HG03108 (cell line): Measurements from ENCODE around the gene F3.

Source experiments
- ATAC-seq: cut with Tn5 transposase; IDR thresholded peaks from one replicate; pipeline ENCODE4 v1.9.1; 2021; ENCODE audit warnings: moderate library complexity; ENCODE audit not compliant: unreplicated experiment

Gene F3

DNA sequence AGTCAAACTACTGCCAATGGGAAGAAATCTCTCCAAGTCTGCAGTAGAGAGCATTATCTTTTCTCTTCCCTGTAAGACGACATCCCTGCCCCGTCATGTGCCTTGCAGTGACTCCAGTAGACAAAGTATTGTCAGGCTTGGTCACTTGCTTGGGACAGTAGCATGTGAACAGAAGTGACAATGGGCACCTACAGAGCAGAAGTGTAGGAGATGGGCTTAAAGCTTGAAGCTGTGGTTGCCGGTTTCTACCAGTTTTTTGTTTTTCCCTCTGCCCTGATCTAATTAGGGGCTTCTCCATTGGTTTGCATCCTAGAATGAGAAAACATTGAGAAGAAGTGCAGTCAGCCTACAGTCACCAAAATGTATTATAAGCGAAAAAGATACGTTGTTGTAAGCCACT, 12.7 kb downstream of the F3 start:
- no peak for ATAC-seq

DNA sequence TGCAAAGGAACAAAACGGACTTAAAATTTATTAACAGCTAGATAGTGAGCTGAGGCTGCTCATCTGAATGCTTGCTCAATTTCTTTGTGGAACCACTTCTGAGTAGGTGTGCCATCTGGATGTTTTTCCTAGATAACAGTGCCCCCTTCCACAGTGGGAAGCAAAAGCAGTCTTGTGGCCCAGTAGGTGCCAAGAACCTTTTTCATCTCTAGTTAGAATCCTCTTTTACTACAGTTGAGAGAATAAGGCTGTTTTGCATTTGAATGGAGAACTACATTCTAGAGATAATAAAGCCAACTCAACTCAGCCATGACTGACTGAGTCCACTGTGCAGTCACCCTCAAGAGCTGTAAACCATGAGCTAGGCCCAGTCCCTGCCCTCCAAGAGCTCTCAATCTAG, 13.3 kb downstream of the F3 start:
- no peak for ATAC-seq

DNA sequence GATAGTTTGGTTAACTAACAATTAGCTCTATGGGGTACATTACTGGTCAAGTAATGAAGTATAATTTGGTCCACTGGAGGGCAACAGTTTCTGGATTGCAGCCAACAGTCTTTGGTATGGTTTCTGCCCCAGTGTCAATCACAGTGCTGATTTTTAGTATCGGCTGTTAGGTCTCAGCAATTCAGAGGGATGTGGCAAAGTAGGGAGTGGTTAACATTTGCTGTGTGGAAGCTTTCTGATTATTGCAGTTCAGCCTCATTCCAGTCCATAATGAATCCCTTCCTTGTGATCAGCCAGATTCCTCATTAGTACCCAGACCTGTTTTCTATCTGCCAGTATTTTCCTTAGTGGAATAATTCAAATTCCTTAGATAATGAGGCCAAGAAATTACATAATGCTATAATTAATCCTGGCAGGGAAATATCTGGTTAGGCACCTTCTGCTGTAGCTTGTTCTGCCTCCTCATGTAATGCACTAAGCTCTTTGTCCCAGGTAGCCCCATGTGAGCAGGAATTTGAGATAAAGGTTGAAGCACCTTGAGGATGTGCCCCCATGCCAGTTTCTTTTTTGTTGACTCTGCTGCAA, 14.0 kb downstream of the F3 start:
- ATAC-seq, result no peak

DNA sequence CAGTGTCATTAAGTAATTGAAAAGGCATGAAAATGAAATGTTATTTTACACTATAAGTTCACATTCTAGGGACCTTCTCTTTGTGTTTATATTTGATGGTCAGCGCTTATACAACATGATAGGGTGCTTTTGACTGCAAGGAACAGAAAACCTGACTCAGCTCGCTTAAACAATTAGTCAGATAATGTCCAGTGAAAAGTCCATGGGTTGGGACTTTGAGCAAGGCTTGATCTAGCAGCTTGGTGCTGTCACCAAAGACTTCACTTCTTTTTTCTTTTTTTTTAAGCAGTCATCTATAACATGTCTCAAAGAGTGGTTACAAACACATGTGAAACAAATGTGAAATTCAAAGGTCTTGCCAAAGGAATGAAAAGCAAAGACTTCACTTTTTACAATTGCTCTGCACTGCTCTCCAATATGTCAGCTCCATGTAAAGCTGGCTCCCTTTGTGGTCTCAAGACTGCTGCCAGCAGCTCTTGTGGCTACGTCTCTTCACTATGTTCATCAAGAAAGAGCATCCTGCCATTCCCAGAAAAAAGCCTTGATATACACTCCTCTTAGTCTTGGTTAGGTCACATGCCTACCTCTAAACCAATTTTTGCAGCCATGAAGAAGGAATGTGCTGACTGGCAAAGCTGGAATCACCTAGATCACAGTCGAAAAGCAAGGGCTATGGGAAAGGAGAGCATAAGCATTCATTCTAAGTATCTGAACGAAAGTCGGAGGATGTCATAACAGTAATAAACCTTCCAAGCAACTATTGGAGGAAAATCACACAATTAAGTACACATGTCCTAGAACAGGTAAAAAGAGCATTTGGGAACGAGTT, 15.2 kb downstream of the F3 start:
- no peak for ATAC-seq

DNA sequence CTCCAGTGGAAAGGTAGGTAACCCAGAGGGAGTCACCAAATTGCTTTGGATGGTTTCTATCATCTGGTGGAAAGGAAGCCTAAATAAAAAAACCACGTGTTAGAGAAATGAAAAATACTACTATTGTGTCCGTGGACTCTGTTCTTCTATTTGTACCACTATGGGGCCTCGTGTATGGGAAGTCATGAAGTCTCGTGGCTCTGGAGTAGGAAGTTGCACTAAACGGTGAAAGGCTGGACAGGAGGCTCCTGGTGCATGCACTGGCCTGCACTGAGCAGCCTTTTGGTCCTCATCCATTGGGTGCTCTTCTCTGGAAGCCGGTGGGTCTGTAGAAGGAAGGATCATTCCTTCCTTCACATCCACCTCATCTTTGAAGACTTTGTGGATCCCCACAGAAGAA, 17.0 kb downstream of the F3 start:
- ATAC-seq, result no peak

DNA sequence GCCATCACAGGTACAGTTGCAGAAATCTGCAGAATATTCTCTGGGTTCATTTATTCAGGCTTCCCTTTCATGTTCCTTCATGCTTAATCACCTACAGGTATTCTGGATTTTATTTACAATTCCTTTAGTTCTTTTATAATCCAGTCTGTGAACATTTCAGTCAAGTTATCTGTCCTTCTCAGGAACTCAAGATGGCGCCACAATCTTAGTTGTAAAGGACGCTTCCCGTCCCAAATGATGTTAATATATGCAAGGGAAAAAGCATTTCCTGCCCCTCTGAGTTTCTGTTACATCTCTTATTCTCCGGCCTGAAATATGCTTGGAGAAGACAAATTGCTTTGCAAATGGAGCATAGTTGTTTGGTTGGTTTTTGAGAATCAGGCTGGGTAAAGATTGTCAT, 19.3 kb downstream of the F3 start:
- ATAC-seq, result no peak

DNA sequence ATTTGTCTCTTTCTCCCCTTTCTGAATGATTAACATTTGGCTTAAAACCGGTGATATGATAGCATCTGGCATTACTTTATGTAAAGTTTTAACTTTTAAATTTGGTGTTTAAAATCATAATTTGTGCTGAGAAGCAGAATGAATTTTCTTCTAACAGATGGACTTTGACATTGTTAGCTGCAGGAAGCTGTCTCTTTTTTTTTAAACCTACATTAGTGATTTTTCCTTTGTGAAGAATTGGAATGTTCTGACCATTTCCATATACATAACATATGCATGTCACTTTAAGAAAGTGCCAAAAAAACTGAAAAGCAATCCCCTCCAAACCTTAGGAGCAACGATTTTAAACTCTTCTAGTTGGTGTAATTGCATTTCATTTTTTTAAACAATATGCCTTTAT, 22.2 kb downstream of the F3 start:
- ATAC-seq, result no peak

DNA sequence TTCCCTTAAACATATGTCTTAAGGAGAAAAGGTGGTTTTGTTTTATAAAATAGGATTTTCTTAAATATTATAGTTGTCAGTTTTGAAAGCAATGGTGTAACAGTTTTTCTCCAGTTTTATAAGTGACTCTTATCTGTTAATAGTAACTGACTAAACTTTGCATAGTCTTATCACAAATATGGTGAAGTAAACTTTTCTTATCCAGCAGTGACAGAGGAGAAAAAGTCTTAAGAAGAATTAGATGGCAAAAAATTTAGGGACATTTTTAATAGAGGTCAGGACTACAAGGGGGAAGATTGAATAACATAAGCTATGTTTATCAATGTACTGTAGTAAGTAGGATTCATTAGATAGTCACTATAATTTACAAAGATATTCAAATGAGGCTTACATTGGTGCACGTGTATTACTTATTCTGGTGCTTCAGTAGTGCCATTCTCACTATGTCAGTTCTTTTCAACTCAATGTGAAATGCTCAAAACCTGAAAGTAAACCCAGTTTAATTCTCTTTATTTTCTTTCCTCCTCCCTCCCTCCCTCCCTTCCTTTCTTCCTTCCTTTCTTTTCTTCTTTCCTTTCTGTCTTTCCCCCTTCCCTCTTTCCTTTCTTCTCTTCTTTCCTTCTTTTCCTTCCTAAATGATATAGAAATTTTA, 26.1 kb downstream of the F3 start:
- ATAC-seq, result no peak

DNA sequence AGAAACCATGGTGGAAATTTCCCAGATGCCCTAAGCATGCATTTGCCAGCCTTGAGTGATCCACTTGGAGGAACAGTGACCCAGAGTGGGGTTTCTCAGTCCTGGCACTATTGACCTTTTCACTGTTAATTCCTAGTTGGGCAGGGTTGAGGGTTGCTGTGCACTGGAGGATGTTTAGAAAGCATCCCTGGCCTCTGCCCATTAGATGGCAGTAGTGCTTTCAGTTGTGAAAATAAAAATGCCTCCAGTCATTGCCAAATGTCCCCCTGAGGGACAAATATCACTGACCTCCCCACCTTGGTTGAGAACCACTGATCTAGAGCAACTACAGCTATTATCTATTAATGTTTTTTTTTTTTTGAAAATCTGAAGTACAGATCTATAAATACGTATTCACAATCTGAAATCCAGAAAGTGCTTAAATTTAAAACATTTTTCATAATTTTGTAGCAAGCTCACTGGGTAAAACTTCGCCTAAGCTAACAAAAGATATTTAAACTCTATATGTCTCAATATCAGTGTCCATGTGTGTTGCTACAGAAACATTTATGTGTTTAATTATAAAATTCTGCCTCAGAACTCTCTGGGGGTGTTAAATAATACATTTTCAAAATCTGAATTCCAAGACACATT, 27.3 kb downstream of the F3 start:
- ATAC-seq, result no peak

DNA sequence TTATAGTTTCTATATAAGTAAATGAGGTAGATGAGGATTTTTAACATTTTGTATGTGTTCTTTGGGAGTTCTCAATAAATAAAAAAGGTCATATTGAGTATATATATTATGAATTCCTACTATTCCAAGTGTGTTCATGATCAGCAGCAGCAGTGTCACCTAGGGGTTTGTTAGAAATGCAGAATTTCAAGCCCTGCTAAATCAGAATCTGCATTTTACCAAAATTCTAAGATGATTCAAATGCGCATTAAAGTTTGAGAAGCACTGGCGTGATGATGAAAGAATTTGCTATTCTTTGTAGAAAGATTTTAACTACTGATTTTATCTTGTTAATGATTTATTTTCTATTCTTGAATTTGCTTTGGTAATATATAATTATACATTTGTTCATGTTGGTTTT, 28.7 kb downstream of the F3 start:
- ATAC-seq, result no peak

DNA sequence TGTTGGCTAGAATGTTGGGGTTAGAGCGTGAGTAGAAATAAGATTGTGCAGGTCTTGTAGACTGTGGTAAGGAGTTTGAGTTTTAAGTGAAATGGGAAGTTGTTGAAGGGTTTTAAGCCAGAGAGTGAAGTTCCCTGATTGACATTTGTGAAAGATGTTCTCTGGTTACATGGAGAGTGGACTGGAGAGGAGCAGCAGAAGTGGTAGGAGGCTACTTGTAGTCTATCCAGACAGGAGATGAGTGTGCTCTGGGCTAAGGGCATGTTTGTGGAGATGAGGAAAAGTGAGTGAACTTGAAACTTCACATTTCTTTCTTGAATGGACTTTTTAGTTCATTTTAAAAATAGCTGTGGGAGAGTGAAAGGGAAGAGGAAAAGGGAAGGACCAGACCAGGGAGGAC, 37.0 kb downstream of the F3 start:
- ATAC-seq, result no peak

DNA sequence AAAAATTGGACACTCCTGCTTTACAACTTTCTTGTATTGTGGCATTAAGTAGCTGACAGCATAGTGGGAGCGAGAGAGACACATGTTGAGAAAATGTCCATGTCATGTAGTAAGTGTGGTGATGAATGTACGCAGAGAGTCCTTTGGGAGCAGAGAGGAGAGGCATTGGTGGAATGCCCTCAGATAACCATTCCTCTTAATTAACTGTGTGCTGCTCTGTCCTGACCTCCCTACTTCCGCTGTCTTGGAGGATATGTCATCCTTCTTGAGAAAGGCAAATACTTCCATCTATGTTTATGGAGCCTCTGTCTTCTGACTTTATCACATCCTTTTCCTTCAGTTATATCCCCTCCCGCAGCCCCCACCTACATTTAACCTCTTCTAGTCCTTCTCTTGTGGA, 38.4 kb downstream of the F3 start:
- ATAC-seq, result no peak

DNA sequence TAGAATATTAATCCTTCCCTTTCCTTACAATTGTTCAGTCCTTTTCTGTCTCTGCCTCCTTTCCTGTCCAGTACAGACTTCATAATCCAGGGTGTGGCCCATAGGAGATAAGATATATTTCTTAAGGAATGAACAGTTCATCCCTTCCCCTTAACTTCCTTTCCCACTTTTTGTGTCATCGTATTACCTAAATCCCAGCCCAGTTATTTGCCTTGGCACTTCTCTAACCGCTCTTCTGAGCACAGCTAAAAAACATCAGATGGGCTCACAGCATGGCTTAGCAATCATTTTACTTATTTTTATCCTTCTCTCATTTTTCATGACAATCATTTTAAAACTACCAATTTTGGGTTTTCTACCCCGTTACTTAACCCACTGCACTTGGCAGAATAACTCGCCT, 39.6 kb downstream of the F3 start:
- no peak for ATAC-seq

DNA sequence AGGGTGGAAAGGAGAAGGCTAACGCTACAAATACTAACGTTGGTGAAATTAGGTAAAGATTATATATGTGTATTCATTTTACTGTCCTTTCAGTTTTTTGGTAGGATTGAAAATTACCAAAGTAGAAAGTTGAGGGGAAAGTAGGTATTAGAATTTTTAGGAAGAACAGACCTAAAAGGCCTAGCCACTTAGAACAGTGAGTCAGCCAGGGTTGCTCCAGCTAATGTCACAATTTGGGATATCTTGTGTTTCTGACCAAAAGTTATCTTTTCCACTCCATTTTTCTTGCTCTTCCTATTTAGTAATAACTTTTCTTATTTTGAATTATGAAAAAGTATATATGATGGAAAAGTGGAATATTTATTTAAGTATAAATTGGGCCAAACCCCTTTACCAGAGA, 40.1 kb downstream of the F3 start:
- ATAC-seq, result no peak

DNA sequence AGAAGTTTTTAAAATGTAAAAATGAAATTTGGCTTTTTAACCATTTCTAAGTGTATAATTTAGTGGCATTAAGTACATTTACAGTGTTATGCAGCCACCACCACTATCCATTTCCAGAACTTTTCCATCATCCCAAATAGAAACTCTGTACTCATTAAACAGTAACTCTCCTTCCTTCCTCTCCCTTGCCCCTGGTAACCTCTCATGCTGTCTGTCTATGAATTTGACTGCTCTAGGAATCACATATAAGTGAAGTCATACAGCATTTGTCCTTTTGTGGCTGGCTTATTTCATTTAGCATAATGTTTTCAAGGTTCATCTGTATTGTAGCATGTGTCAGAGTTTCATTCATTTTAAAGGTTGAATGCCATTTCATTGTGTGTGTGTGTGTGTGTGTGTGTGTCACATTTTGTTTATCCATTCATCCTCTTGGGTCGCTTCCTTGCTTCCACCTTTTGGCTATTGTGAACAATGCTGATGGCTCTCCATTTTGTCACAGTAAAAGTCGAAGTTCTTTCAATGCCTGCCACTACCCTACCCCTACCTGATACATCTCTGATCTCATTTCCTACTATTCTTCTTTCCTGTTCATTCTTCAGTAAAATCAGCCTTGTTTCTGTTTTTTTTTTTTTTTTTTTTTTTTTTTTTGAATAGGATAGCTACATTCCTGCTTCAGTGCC, 45.3 kb downstream of the F3 start:
- ATAC-seq, result no peak

DNA sequence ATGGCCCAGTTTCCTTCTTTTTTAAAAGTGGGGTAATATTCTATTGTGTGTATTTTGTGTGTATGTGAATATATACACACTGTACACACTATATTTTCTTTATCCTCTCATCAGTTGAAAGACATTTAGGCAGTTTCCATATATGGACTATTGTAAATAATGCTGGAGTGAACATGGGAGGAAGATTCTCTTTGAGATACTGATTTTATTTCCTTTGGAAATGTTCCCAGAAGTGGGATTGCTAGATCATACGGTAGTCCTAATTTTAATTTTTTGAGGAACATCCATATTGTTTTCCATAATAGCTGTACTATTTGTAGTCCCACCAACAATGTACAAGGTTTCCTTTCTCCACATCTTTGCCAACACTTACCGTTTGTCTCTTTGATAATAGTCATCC, 51.0 kb downstream of the F3 start:
- no peak for ATAC-seq

DNA sequence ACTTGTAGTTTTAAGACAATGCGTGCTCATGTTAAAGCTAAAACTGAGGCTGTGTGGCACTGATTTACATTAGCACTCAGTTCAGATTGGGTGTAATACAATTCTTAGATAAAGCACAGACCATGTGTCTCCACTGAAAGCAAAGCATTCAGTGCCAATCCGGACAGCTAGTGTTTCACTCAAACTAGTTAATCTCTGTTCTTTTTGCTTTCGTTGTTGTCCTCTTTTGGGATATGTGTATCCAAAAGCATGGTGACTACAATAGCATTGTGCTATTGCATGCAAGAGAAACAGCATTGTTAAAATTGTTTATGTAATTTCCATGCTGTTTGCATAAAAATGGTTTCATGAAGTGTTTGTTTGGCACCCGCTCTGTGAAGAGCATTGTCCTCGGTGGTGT, 54.6 kb downstream of the F3 start:
- no peak for ATAC-seq

DNA sequence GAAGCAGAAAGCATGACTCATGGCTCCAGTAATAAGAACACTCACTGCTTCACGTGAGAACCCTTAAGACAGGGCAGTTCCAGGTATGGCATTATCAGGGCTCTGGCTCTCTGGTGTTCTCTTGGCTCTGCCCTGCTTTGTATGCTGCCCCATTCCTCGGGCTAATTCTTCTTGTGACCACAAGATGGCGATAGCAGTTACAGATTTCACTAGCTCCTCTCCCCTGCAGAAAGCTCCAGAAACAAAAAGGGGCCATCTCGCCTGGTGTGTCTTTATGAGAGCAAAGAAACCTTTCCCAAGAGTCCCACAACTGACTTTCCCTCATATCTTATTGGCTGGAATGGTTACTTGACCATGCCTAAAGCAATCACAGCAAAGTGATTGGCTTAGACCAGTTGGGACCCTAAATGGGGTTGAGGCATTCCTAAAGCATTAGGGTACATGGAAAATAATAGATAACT, 60.1 kb downstream of the F3 start:
- no peak for ATAC-seq

DNA sequence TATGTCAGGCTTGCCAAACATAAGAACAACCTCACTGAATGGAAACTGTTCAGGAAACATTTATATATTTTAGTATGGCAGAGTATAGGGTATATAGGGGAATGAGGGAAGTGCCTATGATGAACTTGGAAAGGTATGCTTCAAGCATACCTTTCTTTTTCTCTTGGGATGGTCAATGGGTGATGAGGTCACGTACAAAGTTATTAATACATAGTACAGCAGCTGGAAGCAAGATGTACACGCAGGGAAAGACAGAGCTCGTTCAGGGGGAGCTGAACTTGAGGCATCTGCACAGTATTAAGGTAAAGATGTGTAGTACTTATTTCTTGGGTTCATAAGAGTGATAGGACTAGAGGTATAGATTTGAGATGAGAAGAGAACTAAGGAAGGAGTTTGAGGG, 61.9 kb downstream of the F3 start:
- no peak for ATAC-seq
